IMR-90 (cell line): ENCODE data around the gene APCDD1L. TPM values are rescaled to one million over a fixed set of nuclear protein-coding genes. Genes with fewer than 3 reads are reported as not detected.

Source experiments
- ATAC-seq: fragments of 200-7000 bp; cut with Tn5 transposase; 2 replicates; pipeline ENCODE4 v1.9.1; 2020; ENCODE audit warnings: low read depth, mild to moderate bottlenecking, moderate library complexity
- BruUV-seq: library from RNA; stranded (reverse); fragments of 400-500 nt; replicated peaks from 2 replicates; lab custom pipeline; 2021; lab: Mats Ljungman, UMichigan
- CTCF ChIA-PET: fragments of 300-600 bp; formaldehyde crosslinking; extraction: SDS; loops from one replicate; lab custom pipeline; 2021; ENCODE audit warnings: antibody characterized with exemption; lab: Yijun Ruan, JAX
- POLR2A ChIA-PET: fragments of 300-600 bp; sonication (Branson Sonifier 250); formaldehyde crosslinking; loops from one replicate; lab custom pipeline; 2022; ENCODE audit warnings: antibody characterized with exemption; ENCODE audit not compliant: unreplicated experiment; lab: Charles Lee
- DNase-seq: peaks from one replicate; pipeline ENCODE4 v3.0.0; 2013
- H2AFZ ChIP-seq: replicated peaks from 2 replicates; pipeline ENCODE3; 2013; ENCODE audit warnings: low read length, mild to moderate bottlenecking; ENCODE audit not compliant: poor library complexity
- H2AK5ac ChIP-seq: 2 replicates; pipeline ENCODE4 v1.6.1; 2013; ENCODE audit warnings: low read depth, low read length, inconsistent platforms
- H2AK9ac ChIP-seq: replicated peaks from 2 replicates; pipeline ENCODE3; 2013; ENCODE audit warnings: mild to moderate bottlenecking, low read depth, low read length, moderate library complexity; ENCODE audit not compliant: poor library complexity
- H2BK120ac ChIP-seq: 2 replicates; pipeline ENCODE4 v1.6.1; 2013; ENCODE audit warnings: low read depth, low read length, inconsistent platforms
- H2BK15ac ChIP-seq: 3 replicates; pipeline ENCODE4 v1.6.1; 2013; ENCODE audit warnings: low read depth, low read length, inconsistent platforms
- H2BK20ac ChIP-seq: 2 replicates; pipeline ENCODE4 v1.6.1; 2013; ENCODE audit warnings: low read depth, mild to moderate bottlenecking, inconsistent platforms, low read length, moderate library complexity
- H2BK5ac ChIP-seq: 2 replicates; pipeline ENCODE4 v1.6.1; 2013; ENCODE audit warnings: mild to moderate bottlenecking, low read depth, low read length, inconsistent platforms; ENCODE audit not compliant: poor library complexity, severe bottlenecking
- H3K14ac ChIP-seq: replicated peaks from 2 replicates; pipeline ENCODE4 v1.6.1; 2013; ENCODE audit warnings: low read depth, low read length, inconsistent platforms
- H3K18ac ChIP-seq: 2 replicates; pipeline ENCODE4 v1.6.1; 2013; ENCODE audit warnings: low read depth, low read length, control low read depth
- H3K23ac ChIP-seq: 2 replicates; pipeline ENCODE4 v1.6.1; 2013; ENCODE audit warnings: low read depth, low read length, inconsistent platforms
- H3K27ac ChIP-seq: 2 replicates; pipeline ENCODE4 v1.5.1; 2013; ENCODE audit warnings: mild to moderate bottlenecking, control low read depth, low read length; ENCODE audit not compliant: insufficient read depth
- H3K27me3 ChIP-seq: 2 replicates; pipeline ENCODE4 v1.6.1; 2013; ENCODE audit warnings: low read length; ENCODE audit not compliant: control insufficient read depth, insufficient read depth
- H3K36me3 ChIP-seq: 2 replicates; pipeline ENCODE4 v1.6.1; 2013; ENCODE audit warnings: low read length, mixed read lengths; ENCODE audit not compliant: control insufficient read depth, insufficient read depth
- H3K4ac ChIP-seq: 2 replicates; pipeline ENCODE4 v1.6.1; 2013; ENCODE audit warnings: low read depth, low read length, inconsistent platforms
- H3K4me1 ChIP-seq: 2 replicates; pipeline ENCODE4 v1.6.1; 2013; ENCODE audit warnings: low read length, mixed read lengths; ENCODE audit not compliant: control insufficient read depth, insufficient read depth
- H3K4me2 ChIP-seq: 2 replicates; pipeline ENCODE4 v1.6.1; 2013; ENCODE audit warnings: low read depth, mild to moderate bottlenecking, control low read depth, low read length, moderate library complexity
- H3K4me3 ChIP-seq: 2 replicates; pipeline ENCODE4 v1.5.1; 2013; ENCODE audit warnings: low read depth, mild to moderate bottlenecking, control low read depth, low read length, moderate library complexity; ENCODE audit not compliant: insufficient read depth
- H3K56ac ChIP-seq: 2 replicates; pipeline ENCODE4 v1.6.1; 2013; ENCODE audit warnings: low read length, inconsistent platforms; ENCODE audit not compliant: insufficient read depth; ENCODE audit errors: extremely low read depth
- H3K79me1 ChIP-seq, 2 experiments: 2 replicates each; pipeline ENCODE4 v1.6.1; 2013; ENCODE audit warnings: low read length in 2 of 2, inconsistent platforms in 1 of 2, low read depth in 1 of 2
- H3K9ac ChIP-seq: 2 replicates; pipeline ENCODE4 v1.6.1; 2013; ENCODE audit warnings: low read depth, low read length, control low read depth
- H3K9me1 ChIP-seq: 2 replicates; pipeline ENCODE4 v1.6.1; 2013; ENCODE audit warnings: low read length, inconsistent platforms; ENCODE audit not compliant: insufficient read depth
- H3K9me3 ChIP-seq: 2 replicates; pipeline ENCODE4 v1.6.1; 2013; ENCODE audit warnings: low read length; ENCODE audit not compliant: control insufficient read depth, insufficient read depth
- H4K20me1 ChIP-seq: 2 replicates; pipeline ENCODE4 v1.6.1; 2013; ENCODE audit warnings: low read length, inconsistent platforms; ENCODE audit not compliant: insufficient read depth
- H4K5ac ChIP-seq: 2 replicates; pipeline ENCODE4 v1.6.1; 2013; ENCODE audit warnings: mild to moderate bottlenecking, low read depth, low read length, control low read depth
- H4K8ac ChIP-seq, 2 experiments: 2 replicates each; pipeline ENCODE4 v1.6.1; 2013; ENCODE audit warnings: low read depth in 2 of 2, low read length in 2 of 2, control low read depth in 1 of 2, inconsistent platforms in 1 of 2
- H4K91ac ChIP-seq: 2 replicates; pipeline ENCODE4 v1.6.1; 2013; ENCODE audit warnings: low read depth, low read length, inconsistent platforms; ENCODE audit not compliant: insufficient read depth
- CTCF ChIP-seq: conservative IDR thresholded peaks from 2 replicates; pipeline ENCODE4 v1.5.1; 2012; ENCODE audit warnings: mild to moderate bottlenecking, low read depth, low read length, improper control_type of control experiment
- FOS ChIP-seq: fragments of 150-350 bp; IDR thresholded peaks from 2 replicates; pipeline ENCODE4 v1.6.1; 2016; ENCODE audit warnings: low read depth, low read length
- RCOR1 ChIP-seq: IDR thresholded peaks from 2 replicates; pipeline ENCODE4 v1.6.1; 2012; ENCODE audit warnings: mild to moderate bottlenecking, low read length, improper control_type of control experiment; ENCODE audit not compliant: insufficient replicate concordance
- WGBS, 2 experiments: methylation state at CpG; one replicate each; pipeline versions ENCODE4 v1.1.5 to v1.1.7; 2013; ENCODE audit warnings: missing lambda C conversion rate in 2 of 2; ENCODE audit not compliant: insufficient read length in 1 of 2; ENCODE audit errors: extremely low coverage in 2 of 2; 5-methylcytosine and 5-hydroxymethylcytosine counted together
- dilution Hi-C: fragments of 300-500 bp; cut with HindIII; formaldehyde crosslinking; loops from one replicate; pipeline ENCODE4 v1.14.3; 2018; ENCODE audit warnings: low sequenced_read_pairs; ENCODE audit not compliant: unreplicated experiment
- in situ Hi-C: fragments of 300-500 bp; cut with MboI; formaldehyde crosslinking; loops from 3 replicates; pipeline ENCODE4 v1.14.3; 2019; ENCODE audit warnings: low sequenced_read_pairs, inconsistent platforms, mixed read lengths
- intact Hi-C: fragments of 100-400 bp; cut with micrococcal nuclease; formaldehyde crosslinking; loops from 2 replicates; pipeline ENCODE4 v1.10.0; 2022
- polyA plus RNA-seq, 3 experiments: library from polyadenylated mRNA; depleted of rRNA; stranded (reverse); fragments of >200 nt; gene quantifications; 2 replicates each; pipeline ENCODE4 v1.2.3, GENCODE V29; 2012; ENCODE audit warnings: low replicate concordance in 1 of 3
- total RNA-seq: library from RNA; depleted of rRNA; stranded (reverse); fragments of >200 nt; gene quantifications from 2 replicates; pipeline ENCODE4 v1.2.3, GENCODE V29; 2012

The APCDD1L gene
- total and polyA plus RNA-seq, 2 of the 4 experiments (the other 2 are of a cell fraction), result 2.5 to 18.3 TPM

DNA sequence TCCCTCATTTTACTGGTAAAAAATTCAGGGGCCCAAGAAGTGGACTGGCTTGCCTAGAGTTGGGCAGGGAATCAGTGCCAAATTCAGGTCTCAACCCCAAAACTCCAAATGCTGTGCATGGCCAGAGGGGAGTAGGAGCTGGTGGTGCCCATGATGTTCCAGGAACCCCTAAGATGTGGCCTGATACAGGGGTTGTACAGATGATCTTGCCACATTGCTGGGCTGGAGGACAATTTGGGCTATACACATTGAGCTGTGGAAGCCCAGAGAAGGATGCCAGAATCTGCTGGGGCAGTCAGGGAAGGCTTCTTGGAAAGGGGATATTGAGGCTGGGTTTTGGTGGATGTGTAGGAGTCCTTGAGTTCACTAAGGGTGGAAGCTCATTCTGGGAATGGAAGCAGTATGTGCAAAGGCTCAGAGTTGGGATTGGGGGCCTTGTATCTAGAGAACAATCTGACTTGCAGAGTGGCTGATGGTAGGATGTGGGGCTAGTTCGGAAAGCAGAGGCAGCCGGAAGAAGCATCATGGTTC, 38.0 kb upstream of the APCDD1L start:
- Histone ChIP-seq H3K23ac (peak overlapping the region; percentile 76; the same call in 1 of the 2 replicates), H3K36me3 (no peaks in the 10 kb centered on the region), H3K4ac (peak overlapping the region; percentile 72), H3K79me1 (peaks cover 0 to 5% of the 10 kb centered on the region in 2 experiments; a peak in 1 of 4 replicates), H3K4me1 (peaks cover 41% of the 10 kb centered on the region), H2BK15ac (peak overlapping the region; percentile 63; the same call in 2 of the 3 replicates), H3K9me1 (peaks cover 31% of the 10 kb centered on the region; the same call in 1 of the 2 replicates), H2BK120ac (peak overlapping the region; percentile 75), H4K5ac (peak overlapping the region; percentile 61), H3K27ac (no peak overlapping the region), H3K9ac (no peak overlapping the region), H4K8ac (peak overlapping the region; percentile 10 to 41; a peak in 3 of 4 replicates), H3K4me3 (no peak overlapping the region), H3K18ac (peak overlapping the region; percentile 17), H2BK20ac (peak overlapping the region; percentile 30), H3K56ac (no peak overlapping the region), H2AK5ac (peak overlapping the region; percentile 61), H4K20me1 (no peaks in the 10 kb centered on the region), H2AFZ (no peak overlapping the region), H3K4me2 (no peak overlapping the region; the same call in 1 of the 2 replicates), H3K27me3 (no peaks in the 10 kb centered on the region), H2BK5ac (peak overlapping the region; percentile 32), H3K9me3 (no peaks in the 10 kb centered on the region), H4K91ac (peak overlapping the region; percentile 64), H2AK9ac (peak overlapping the region; percentile 17), H3K14ac (peak overlapping the region; percentile 62)
- ATAC-seq (no peak), DNase-seq (no peak)
- intact Hi-C loops, result no loop called here
- no CpG with 5 or more reads among the region's 2 CpGs for WGBS, 2 experiments
- dilution Hi-C loops, result no loop called here
- ChIA-PET POLR2A (no interaction called here), CTCF (no interaction called here)
- no peak for TF ChIP-seq FOS
- TF ChIP-seq CTCF, result no peak
- TF ChIP-seq RCOR1, result no peak
- in situ Hi-C loops, result no loop called here
- no TSS peak for BruUV-seq
